HepG2 (cell line): ENCODE results near the gene AKAP12. TPM values are rescaled to one million over a fixed set of nuclear protein-coding genes. Genes with fewer than 3 reads are reported as not detected.

Experiments
- ATAC-seq: fragments of 200-7000 bp; cut with Tn5 transposase; 3 replicates; pipeline ENCODE4 v1.9.1; 2020; ENCODE audit warnings: mild to moderate bottlenecking, moderate library complexity
- BruUV-seq: library from RNA; stranded (reverse); fragments of 400-500 nt; replicated peaks from 2 replicates; lab custom pipeline; 2021; lab: Mats Ljungman, UMichigan
- CTCF ChIA-PET: fragments of 300-600 bp; formaldehyde crosslinking; extraction: SDS; loops from one replicate; lab custom pipeline; 2021; ENCODE audit warnings: low total read pairs, inconsistent platforms, low intra/inter-chr PET ratio; lab: Yijun Ruan, JAX
- POLR2A ChIA-PET: fragments of 350-600 bp; sonication (Branson Sonifier 250); formaldehyde crosslinking; loops from one replicate; lab custom pipeline; 2020; ENCODE audit warnings: antibody characterized with exemption, inconsistent platforms; lab: Yijun Ruan, JAX
- DNase-seq: peaks from one replicate; pipeline ENCODE4 v3.0.0-alpha.2; 2015; ENCODE audit warnings: low spot score
- FAIRE-seq: peaks from 3 replicates; lab custom pipeline; 2011; peaks lifted over from hg19 to GRCh38; lab: Jason Lieb, UNC
- H2AFZ ChIP-seq: one replicate; pipeline ENCODE4 v1.6.1; 2011; ENCODE audit warnings: low read length, inconsistent platforms
- H3K27ac ChIP-seq: fragments of 300-600 bp; 3 replicates; pipeline ENCODE4 v1.8.0; 2011; ENCODE audit warnings: mixed run types, mild to moderate bottlenecking, mixed read lengths, low read length, inconsistent platforms; ENCODE audit not compliant: insufficient read depth; ENCODE audit errors: extremely low read length
- H3K27me3 ChIP-seq, 2 experiments: fragments of 200-600 bp in 1 of 2; 2 replicates in 1 of 2; 3 replicates in 1 of 2; pipeline versions ENCODE4 v1.6.0 to v1.8.0; 2011; ENCODE audit warnings: low read length in 2 of 2, mild to moderate bottlenecking in 2 of 2, moderate library complexity in 2 of 2, inconsistent platforms in 1 of 2; ENCODE audit not compliant: insufficient read depth in 2 of 2, control insufficient read depth in 1 of 2
- H3K36me3 ChIP-seq, 2 experiments: fragments of 200-600 bp in 1 of 2; replicated peaks in 1 of 2; 2 replicates in 1 of 2; 3 replicates in 1 of 2; pipeline versions ENCODE4 v1.5.1 to v1.8.0; 2011; ENCODE audit warnings: low read length in 2 of 2, inconsistent platforms in 1 of 2; ENCODE audit not compliant: insufficient read depth in 2 of 2, control insufficient read depth in 1 of 2
- H3K4me1 ChIP-seq: 2 replicates; pipeline ENCODE4 v1.5.1; 2012; ENCODE audit warnings: low read length, inconsistent platforms; ENCODE audit not compliant: insufficient read depth
- H3K4me2 ChIP-seq: 2 replicates; pipeline ENCODE4 v1.6.0; 2011; ENCODE audit warnings: low read depth, low read length, inconsistent platforms
- H3K4me3 ChIP-seq, 3 experiments: fragments of 200-600 bp in 1 of 3; sonication (generic), shearing (Covaris generic) in 1 of 3; replicated peaks in 1 of 3; 2 replicates each; pipeline ENCODE4 v1.5.1; 2011 to 2016; ENCODE audit warnings: low read length in 3 of 3, inconsistent platforms in 2 of 3, low read depth in 2 of 3, mild to moderate bottlenecking in 2 of 3, control low read depth in 1 of 3, mixed read lengths in 1 of 3; ENCODE audit not compliant: insufficient read depth in 1 of 3
- H3K79me2 ChIP-seq: one replicate; pipeline ENCODE4 v1.6.1; 2011; ENCODE audit warnings: low read length, inconsistent platforms; ENCODE audit not compliant: insufficient read depth
- H3K9ac ChIP-seq: 2 replicates; pipeline ENCODE4 v1.6.0; 2011; ENCODE audit warnings: mild to moderate bottlenecking, low read depth, low read length, inconsistent platforms; ENCODE audit not compliant: insufficient read depth
- H3K9me3 ChIP-seq: 2 replicates; pipeline ENCODE4 v1.5.1; 2012; ENCODE audit warnings: mild to moderate bottlenecking, low read length
- H4K20me1 ChIP-seq: 2 replicates; pipeline ENCODE4 v1.6.0; 2011; ENCODE audit warnings: inconsistent platforms, mild to moderate bottlenecking, low read length, moderate library complexity; ENCODE audit not compliant: insufficient read depth
- HDAC6 ChIP-seq: fragments of 200-600 bp; sonication (generic); IDR thresholded peaks from 2 replicates; pipeline ENCODE4 v1.7.0; 2017; ENCODE audit warnings: mild to moderate bottlenecking, antibody characterized with exemption, low read length, low read depth
- HNRNPH1 ChIP-seq: fragments of 200-400 bp; formaldehyde crosslinking; optimal IDR thresholded peaks from 2 replicates; pipeline ENCODE3; 2017; ENCODE audit warnings: mild to moderate bottlenecking, low read depth, low read length
- KLF12 ChIP-seq: sonication (generic); formaldehyde crosslinking; IDR thresholded peaks from 2 replicates; pipeline ENCODE4 v1.4.0; 2020; ENCODE audit warnings: missing genetic modification reagents, borderline replicate concordance
- RELA ChIP-seq: sonication (generic); formaldehyde crosslinking; IDR thresholded peaks from 2 replicates; pipeline ENCODE4 v1.4.0; 2020; ENCODE audit warnings: missing genetic modification reagents
- SP4 ChIP-seq: sonication (generic); formaldehyde crosslinking; IDR thresholded peaks from 2 replicates; pipeline ENCODE4 v1.8.1; 2023; ENCODE audit warnings: mild to moderate bottlenecking, missing genetic modification reagents
- ZBTB26 ChIP-seq: IDR thresholded peaks from 2 replicates; pipeline ENCODE4 v1.6.1; 2016; ENCODE audit warnings: missing compliant biosample characterization, missing genetic modification reagents, borderline replicate concordance
- ZNF337 ChIP-seq: sonication (generic); formaldehyde crosslinking; IDR thresholded peaks from 2 replicates; pipeline ENCODE4 v1.5.1; 2020; ENCODE audit warnings: missing genetic modification reagents, low read depth, mild to moderate bottlenecking, borderline replicate concordance
- ZNF383 ChIP-seq: sonication (generic); formaldehyde crosslinking; IDR thresholded peaks from 2 replicates; pipeline ENCODE4 v1.4.0; 2020; ENCODE audit warnings: missing genetic modification reagents, mild to moderate bottlenecking, borderline replicate concordance
- ZNF709 ChIP-seq: sonication (generic); formaldehyde crosslinking; IDR thresholded peaks from 2 replicates; pipeline ENCODE4 v1.5.0; 2020; ENCODE audit warnings: mild to moderate bottlenecking, missing genetic modification reagents
- ZNF780A ChIP-seq: sonication (generic); formaldehyde crosslinking; IDR thresholded peaks from 2 replicates; pipeline ENCODE4 v1.8.0; 2022; ENCODE audit warnings: mild to moderate bottlenecking, missing genetic modification reagents, moderate library complexity
- WGBS: methylation state at CpG from one replicate; pipeline ENCODE4 v1.1.6; 2017; ENCODE audit warnings: low lambda C conversion rate; 5-methylcytosine and 5-hydroxymethylcytosine counted together
- in situ Hi-C: cut with HindIII; loops from 2 replicates; pipeline ENCODE4 v1.10.0; 2017; ENCODE audit warnings: low pct_unique_long_range_greater_than_20kb; ENCODE audit not compliant: extremely low pct_ligation_motif_present
- intact Hi-C: fragments of 100-400 bp; cut with micrococcal nuclease; formaldehyde crosslinking; loops from one replicate; pipeline ENCODE4 v1.10.0; 2022; ENCODE audit not compliant: unreplicated experiment
- polyA plus RNA-seq, 8 experiments: library from polyadenylated mRNA; depleted of rRNA in 3 of 8; stranded (reverse) in 7 of 8; unstranded in 1 of 8; fragments of >200 nt; fragmentation: Illumina TruSeq in 4 of 8; extraction: Trizol in 4 of 8; gene quantifications; 2 replicates each; pipeline versions ENCODE4 v1.2.1 to v1.2.3, GENCODE V29; 2011 to 2016; ENCODE audit warnings: low read depth in 4 of 8, missing spikeins in 1 of 8, mixed read lengths in 1 of 8; ENCODE audit not compliant: insufficient read depth in 1 of 8
- total RNA-seq, 5 experiments: library from RNA; depleted of rRNA; stranded (reverse); fragments of >200 nt; fragmentation: Illumina TruSeq; extraction: Trizol; gene quantifications; 2 replicates each; pipeline ENCODE4 v1.2.3, GENCODE V29; 2016; ENCODE audit warnings: low read depth in 1 of 5
- TF ChIP-seq, protein P1 (sequence below): sonication (generic); formaldehyde crosslinking; IDR thresholded peaks from 2 replicates; pipeline ENCODE4 v1.9.0; 2021; ENCODE audit warnings: missing genetic modification reagents, mild to moderate bottlenecking, borderline replicate concordance

Gene AKAP12
- total and polyA plus RNA-seq, 2 of the 13 experiments (the other 11 are each of a cell fraction or from before 2014, with no cell fraction given) = 10.6 to 19.0 TPM

- WGBS = 95% methylated on average over 18 of the region's 18 CpGs
- no peaks in the 10 kb centered on the region for H3K4me1 ChIP-seq
- FAIRE-seq (no peak), ATAC-seq (no peak), DNase-seq (no peak)
- in situ Hi-C loops (no loop called here), intact Hi-C loops (no loop called here)
- H3K27ac ChIP-seq = no peak overlapping the region
- H3K9ac ChIP-seq = no peak overlapping the region
- POLR2A ChIA-PET = no interaction called here
- H4K20me1 ChIP-seq = no peaks in the 10 kb centered on the region
- CTCF ChIA-PET = no interaction called here
- no peaks in the 10 kb centered on the region for H3K9me3 ChIP-seq
- H3K79me2 ChIP-seq = no peaks in the 10 kb centered on the region
- no peak overlapping the region for H2AFZ ChIP-seq
- no peaks in the 10 kb centered on the region for H3K27me3 ChIP-seq
- no peak overlapping the region for H3K4me2 ChIP-seq
- no peak overlapping the region for H3K4me3 ChIP-seq
- no peak for TF ChIP-seq HDAC6
- no peak for TF ChIP-seq ZNF383 (CRISPR knock-in tag)
- no peak for TF ChIP-seq RELA
- no peak for TF ChIP-seq ZNF780A (CRISPR knock-in tag)
- no peak for TF ChIP-seq ZBTB26 (CRISPR knock-in tag)
- no peak for TF ChIP-seq KLF12
- no peak for TF ChIP-seq HNRNPH1
- TF ChIP-seq SP4 (CRISPR knock-in tag) = no peak
- TF ChIP-seq, protein P1, sequence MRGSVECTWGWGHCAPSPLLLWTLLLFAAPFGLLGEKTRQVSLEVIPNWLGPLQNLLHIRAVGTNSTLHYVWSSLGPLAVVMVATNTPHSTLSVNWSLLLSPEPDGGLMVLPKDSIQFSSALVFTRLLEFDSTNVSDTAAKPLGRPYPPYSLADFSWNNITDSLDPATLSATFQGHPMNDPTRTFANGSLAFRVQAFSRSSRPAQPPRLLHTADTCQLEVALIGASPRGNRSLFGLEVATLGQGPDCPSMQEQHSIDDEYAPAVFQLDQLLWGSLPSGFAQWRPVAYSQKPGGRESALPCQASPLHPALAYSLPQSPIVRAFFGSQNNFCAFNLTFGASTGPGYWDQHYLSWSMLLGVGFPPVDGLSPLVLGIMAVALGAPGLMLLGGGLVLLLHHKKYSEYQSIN (CRISPR knock-in tag) = no peak
- TF ChIP-seq ZNF337 (CRISPR knock-in tag) = no peak
- TF ChIP-seq ZNF709 (CRISPR knock-in tag) = no peak
- H3K36me3 ChIP-seq = peaks cover 6 to 10% of the 10 kb centered on the region in 2 experiments; a peak in 4 of 5 replicates
- BruUV-seq = no TSS peak
Observed at GRCh38 chr6:151351146-151351700, 111.5 kb downstream of the AKAP12 start.
